Measurements from ENCODE around the gene SPG7.

The SPG7 gene

DNA sequence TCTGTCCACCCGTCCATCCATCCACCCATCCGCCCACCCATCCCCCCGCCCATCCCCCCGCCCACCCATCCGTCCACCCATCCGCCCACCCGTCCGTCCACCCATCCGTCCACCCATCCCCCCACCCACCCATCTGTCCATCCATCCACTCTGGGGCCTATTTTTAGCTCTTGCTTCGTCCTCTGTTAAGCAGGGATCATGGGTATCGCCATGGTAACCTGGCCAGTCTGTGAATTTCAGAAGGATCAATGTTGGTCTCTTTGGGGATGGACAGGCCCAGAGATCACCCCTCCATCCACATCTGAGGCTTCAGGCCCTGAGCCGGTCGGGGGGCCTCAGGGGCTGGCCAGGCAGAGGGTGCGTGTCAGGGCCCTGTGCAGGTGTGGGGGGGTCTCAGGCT, 90.0 kb downstream of the SPG7 start:
- no peak for TF ChIP-seq POLR2A (IDR thresholded peaks at IDR 0.05; ENCODE audit: extremely low read depth, insufficient read length)
- no peak for TF ChIP-seq MYC (IDR thresholded peaks at IDR 0.05; ENCODE audit: low read depth, low read length)
- TF ChIP-seq, protein P1, sequence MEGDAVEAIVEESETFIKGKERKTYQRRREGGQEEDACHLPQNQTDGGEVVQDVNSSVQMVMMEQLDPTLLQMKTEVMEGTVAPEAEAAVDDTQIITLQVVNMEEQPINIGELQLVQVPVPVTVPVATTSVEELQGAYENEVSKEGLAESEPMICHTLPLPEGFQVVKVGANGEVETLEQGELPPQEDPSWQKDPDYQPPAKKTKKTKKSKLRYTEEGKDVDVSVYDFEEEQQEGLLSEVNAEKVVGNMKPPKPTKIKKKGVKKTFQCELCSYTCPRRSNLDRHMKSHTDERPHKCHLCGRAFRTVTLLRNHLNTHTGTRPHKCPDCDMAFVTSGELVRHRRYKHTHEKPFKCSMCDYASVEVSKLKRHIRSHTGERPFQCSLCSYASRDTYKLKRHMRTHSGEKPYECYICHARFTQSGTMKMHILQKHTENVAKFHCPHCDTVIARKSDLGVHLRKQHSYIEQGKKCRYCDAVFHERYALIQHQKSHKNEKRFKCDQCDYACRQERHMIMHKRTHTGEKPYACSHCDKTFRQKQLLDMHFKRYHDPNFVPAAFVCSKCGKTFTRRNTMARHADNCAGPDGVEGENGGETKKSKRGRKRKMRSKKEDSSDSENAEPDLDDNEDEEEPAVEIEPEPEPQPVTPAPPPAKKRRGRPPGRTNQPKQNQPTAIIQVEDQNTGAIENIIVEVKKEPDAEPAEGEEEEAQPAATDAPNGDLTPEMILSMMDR (IDR thresholded peaks at IDR 0.05; ENCODE audit: low read depth, low read length) = no peak
- TF ChIP-seq, protein P2, sequence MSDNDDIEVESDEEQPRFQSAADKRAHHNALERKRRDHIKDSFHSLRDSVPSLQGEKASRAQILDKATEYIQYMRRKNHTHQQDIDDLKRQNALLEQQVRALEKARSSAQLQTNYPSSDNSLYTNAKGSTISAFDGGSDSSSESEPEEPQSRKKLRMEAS (IDR thresholded peaks at IDR 0.05; ENCODE audit: low read depth, low read length) = no peak
- peak; percentile 60 for DNase-seq (ENCODE audit: low read depth)
- H3K4me3 ChIP-seq (ENCODE audit: low read depth, low read length) = no peak overlapping the region

DNA sequence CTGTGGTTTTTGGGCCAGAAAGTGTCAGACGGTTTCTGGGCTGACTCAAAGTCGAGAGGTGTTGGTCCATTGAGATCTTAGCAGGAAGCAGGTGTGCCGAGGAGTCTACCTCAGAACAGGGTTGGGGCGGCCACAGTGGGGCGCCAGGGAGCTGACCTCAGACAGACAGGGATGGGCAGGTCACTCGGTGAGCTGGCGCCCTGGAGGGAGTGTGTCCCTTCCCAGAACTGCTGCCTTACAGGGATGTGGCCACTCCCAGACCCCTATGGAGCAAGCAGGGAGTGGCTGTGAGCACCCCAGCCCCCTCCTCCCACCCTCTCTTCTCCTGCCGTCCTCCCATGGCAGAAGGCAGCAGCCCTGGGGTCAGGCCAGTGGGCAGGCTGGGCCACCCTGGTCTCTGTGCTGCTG, 91.3 kb downstream of the SPG7 start:
- no peak for TF ChIP-seq POLR2A (IDR thresholded peaks at IDR 0.05; ENCODE audit: extremely low read depth, insufficient read length)
- TF ChIP-seq, protein P1 (IDR thresholded peaks at IDR 0.05; ENCODE audit: low read depth, low read length) = peak; percentile 64
- peak; percentile 60 for DNase-seq (ENCODE audit: low read depth)
- H3K4me3 ChIP-seq (ENCODE audit: low read depth, low read length) = no peak overlapping the region

DNA sequence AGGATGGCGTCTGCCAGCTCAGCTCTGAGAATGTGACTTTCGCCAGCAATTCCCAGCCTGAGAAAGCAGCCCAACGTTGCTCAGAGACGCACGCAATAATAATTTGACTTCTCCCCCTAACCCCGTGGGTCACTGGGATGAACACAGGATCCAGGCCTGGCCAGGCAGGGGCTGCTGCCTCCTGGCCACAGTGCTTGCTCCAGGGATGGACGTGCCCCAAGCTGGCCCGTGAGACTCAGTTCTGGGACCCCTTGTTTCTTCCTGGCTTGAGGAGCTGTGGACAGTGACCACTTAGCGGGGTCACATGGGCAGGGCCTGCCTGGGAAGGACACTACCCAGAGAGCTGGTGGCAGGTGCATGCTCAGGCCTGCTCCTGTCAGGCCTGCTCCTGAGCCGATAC, 91.7 kb downstream of the SPG7 start:
- DNase-seq (ENCODE audit: low read depth) = no peak
- H3K4me3 ChIP-seq (ENCODE audit: low read depth, low read length) = no peak overlapping the region
- TF ChIP-seq MYC (IDR thresholded peaks at IDR 0.05; ENCODE audit: low read depth, low read length) = no peak
- TF ChIP-seq, protein P1 (IDR thresholded peaks at IDR 0.05; ENCODE audit: low read depth, low read length) = no peak
- TF ChIP-seq, protein P2 (IDR thresholded peaks at IDR 0.05; ENCODE audit: low read depth, low read length) = no peak
- TF ChIP-seq POLR2A (IDR thresholded peaks at IDR 0.05; ENCODE audit: extremely low read depth, insufficient read length) = no peak

DNA sequence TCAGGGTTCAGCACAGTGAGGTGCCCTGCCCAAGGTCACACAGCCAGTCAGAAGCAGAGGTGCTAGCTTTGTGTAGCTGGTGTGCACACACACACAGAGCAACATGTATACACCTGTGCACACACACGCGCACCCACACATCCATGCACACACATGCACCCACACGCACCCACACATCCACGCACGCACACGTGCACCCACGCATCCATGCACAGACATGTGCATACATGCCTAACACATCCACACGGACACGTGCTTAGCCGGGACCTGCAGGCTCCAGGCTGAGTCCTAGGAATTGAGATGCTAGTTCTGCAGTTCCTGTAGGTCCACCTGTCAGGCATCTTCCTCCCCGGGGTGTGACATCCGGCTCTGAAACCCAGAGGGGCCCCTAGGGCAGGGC, 92.2 kb downstream of the SPG7 start:
- no peak overlapping the region for H3K4me3 ChIP-seq (ENCODE audit: low read depth, low read length)
- DNase-seq (ENCODE audit: low read depth) = no peak
- TF ChIP-seq, protein P1 (IDR thresholded peaks at IDR 0.05; ENCODE audit: low read depth, low read length) = no peak
- TF ChIP-seq POLR2A (IDR thresholded peaks at IDR 0.05; ENCODE audit: extremely low read depth, insufficient read length) = no peak
- TF ChIP-seq, protein P2 (IDR thresholded peaks at IDR 0.05; ENCODE audit: low read depth, low read length) = no peak
- no peak for TF ChIP-seq MYC (IDR thresholded peaks at IDR 0.05; ENCODE audit: low read depth, low read length)

DNA sequence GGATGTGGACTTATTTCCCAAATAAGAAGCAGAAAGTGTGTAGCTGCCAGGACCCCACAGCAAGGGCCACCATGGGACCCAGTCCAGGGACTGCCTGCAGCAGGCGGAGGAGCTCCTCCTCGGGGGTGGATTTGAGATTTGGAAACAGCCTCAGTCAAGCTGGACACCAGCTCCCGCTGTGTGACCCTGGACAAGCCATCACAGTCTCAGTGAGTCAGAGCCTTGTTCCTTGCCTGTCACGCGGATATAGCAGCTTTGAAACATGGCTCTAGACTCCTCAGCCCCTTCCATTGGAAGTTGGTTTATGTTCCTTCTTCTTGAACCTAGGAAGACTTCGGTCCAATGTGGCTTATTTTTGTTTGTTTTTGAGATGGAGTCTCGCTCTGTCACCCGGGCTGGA, 92.8 kb downstream of the SPG7 start:
- no peak for DNase-seq (ENCODE audit: low read depth)
- TF ChIP-seq MYC (IDR thresholded peaks at IDR 0.05; ENCODE audit: low read depth, low read length) = no peak
- TF ChIP-seq, protein P1 (IDR thresholded peaks at IDR 0.05; ENCODE audit: low read depth, low read length) = no peak
- TF ChIP-seq, protein P2 (IDR thresholded peaks at IDR 0.05; ENCODE audit: low read depth, low read length) = no peak
- TF ChIP-seq POLR2A (IDR thresholded peaks at IDR 0.05; ENCODE audit: extremely low read depth, insufficient read length) = no peak
- H3K4me3 ChIP-seq (ENCODE audit: low read depth, low read length) = no peak overlapping the region

DNA sequence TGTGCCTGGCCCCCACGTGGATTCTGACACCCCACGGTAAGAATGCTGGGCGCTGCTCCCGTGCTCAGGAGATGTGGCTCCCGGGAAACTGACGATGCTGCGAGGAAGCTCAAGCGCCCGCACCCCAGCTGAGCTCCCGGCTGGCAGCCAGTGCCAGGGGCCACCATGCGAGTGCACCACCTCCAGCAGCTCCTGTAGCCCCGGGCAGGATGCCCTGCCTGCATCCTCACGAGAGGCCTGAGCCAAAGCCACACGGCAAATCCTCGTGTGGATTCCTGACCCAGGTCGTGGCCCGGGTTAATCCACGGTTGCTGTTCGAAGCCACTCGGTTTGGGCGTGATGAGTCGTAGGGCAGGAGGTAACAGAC, 93.7 kb downstream of the SPG7 start:
- no peak for TF ChIP-seq MYC (IDR thresholded peaks at IDR 0.05; ENCODE audit: low read depth, low read length)
- TF ChIP-seq, protein P2 (IDR thresholded peaks at IDR 0.05; ENCODE audit: low read depth, low read length) = no peak
- TF ChIP-seq POLR2A (IDR thresholded peaks at IDR 0.05; ENCODE audit: extremely low read depth, insufficient read length) = no peak
- TF ChIP-seq, protein P1 (IDR thresholded peaks at IDR 0.05; ENCODE audit: low read depth, low read length) = no peak
- H3K4me3 ChIP-seq (ENCODE audit: low read depth, low read length) = no peak overlapping the region
- DNase-seq (ENCODE audit: low read depth) = no peak

Measured in NB4 (cell line).